ENCODE data around the gene GPM6B.
A peak's percentile ranks its signal among the peaks of the same experiment; 100 is the strongest.

GPM6B gene

GRCh38 chrX:13821738-13822137 is 4.8 kb upstream of the GPM6B start:
- no peak for DNase-seq

GRCh38 chrX:13816176-13816575 is 717 bp downstream of the GPM6B start:
- DNase-seq, result no peak

DNA sequence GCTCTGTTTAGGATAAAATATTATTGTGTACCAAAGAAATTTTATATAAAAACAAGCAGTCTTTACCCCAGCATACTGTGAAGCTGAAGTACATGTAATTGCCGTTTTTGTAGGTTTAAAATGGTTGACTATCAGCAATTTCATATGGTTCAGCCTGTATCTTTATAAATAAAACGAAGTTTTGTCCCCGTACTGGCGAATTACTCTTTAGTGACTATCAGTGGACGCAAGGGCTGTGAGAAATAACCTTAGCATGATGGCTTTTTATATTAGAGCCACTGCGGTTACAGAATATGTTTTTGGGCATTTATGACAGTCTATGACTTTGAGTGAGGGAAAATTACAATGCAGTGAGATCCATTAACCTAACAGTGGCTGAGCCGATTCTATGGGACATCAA is 1.2 kb downstream of the GPM6B start:
- DNase-seq, result no peak

DNA sequence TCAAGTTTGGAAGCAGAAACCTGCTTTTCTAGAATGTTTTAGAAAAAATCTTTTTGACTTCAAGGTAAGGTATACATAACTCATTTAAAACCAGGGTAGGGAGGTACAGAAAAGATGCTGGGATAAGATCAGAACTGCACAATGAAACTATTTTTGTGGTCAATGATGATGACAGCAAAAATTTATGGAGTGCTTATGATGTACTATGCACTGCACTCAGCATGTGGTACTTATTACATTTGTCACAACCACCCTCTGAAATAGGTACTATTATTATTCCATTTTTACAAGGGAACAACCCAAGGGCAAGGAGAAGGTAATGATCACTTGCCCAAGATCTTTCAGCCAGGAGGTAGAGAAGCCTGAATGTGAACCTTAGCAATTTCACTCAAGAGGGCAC is 8.0 kb downstream of the GPM6B start:
- DNase-seq, result no peak

DNA sequence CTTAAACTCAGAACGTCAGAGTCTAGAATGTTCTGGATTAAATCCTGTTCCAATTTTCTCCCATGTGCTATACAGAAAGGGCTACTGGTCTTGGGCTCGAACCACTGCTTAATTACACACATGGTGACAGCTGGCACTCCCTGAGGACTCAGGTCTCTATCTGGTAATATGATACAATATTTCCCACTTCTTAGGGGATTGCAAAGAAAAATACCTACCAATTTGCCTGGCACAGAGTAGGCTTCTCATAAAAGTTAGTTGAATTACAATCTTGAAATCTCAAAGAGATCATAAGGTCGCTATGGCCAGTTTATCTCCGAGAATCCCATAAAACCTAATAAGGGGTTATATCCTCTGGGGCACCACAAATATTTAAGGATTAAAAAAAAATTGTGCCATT is 8.6 kb downstream of the GPM6B start:
- no peak for DNase-seq

DNA sequence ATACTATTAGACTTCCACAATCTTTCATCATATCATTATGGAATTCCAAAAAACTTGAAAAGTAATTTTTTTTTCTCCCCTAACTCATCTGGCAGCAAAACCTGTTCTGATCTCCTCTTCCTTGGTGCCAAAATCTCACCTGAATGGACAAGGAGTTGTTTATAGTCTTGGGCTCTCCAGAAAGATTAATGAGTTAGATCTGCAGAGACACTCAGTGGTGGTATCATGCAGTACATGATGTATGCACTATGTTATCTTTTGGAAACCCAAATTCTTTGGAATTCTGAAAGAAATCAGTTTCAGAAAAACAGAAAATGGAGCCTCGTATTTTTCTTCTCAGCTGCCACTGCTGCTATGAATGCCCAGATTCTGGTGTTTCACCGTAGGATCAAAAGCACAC is 11.7 kb downstream of the GPM6B start:
- DNase-seq, result no peak

GRCh38 chrX:13803116-13803515 is 13.8 kb downstream of the GPM6B start:
- DNase-seq, result no peak

GRCh38 chrX:13798184-13798583 is 18.7 kb downstream of the GPM6B start:
- no peak for DNase-seq

DNA sequence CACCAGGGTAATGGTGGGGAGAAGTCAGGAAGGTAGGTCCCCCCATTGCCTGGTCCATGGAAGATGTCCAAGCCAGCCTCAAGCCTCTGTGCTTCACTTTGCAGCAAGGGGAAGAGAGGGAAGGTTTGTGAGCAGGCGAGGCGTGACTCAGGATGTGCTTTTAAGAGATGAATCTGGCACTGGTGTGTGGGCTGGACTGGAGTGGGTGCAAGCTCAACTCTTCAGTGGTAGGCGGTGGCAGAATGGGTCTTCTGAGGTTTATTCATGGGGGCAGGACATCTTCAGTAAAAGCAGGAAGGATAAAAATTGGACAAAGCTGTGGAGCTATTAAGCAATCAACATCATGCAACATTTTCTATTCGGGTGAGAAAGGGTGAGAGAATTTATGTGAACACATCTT is 19.4 kb downstream of the GPM6B start:
- DNase-seq, result no peak

DNA sequence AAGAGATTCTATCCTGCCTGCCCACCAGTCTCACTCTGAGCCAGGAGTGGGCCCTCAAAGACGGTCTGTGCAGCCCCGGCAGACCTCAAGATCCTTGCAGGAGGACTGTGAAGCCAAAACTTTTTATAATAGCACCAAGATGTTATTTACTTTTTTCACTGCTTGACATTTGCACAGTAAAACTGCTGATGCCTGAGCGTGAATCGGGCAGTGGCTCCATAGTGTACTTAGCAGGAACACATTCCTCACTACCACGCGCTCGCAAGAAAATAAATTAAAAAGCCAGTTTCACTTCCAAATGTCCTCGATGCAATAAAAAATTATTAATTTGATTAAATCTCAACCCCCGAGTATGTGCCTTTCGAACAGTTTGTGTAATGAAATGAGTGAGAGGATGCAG is 22.5 kb downstream of the GPM6B start:
- no peak for DNase-seq

GRCh38 chrX:13793897-13794296 is 23.0 kb downstream of the GPM6B start:
- no peak for DNase-seq

GRCh38 chrX:13791559-13791958 is 25.3 kb downstream of the GPM6B start:
- DNase-seq, result no peak

DNA sequence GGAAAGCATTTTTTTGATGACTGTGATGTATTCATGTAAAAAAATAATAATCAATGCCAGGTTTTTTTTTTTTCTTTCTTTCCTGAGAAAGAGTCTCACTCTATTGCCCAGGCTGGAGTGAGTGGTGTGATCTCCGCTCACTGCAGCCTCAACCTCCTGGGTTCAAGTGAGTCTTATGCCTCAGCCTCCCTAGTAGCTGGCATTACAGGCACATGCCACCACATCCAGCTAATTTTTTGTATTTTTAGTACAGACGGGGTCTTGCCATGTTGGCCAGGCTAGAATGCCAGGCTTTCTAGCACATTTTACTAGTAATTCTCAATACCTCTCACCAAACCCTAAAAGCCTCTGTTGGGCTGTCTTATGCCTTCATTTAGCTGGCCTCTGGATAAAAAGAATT is 25.7 kb downstream of the GPM6B start:
- no peak for DNase-seq

- DNase-seq, result no peak
These were observed 26.4 kb downstream of the GPM6B start for GRCh38 chrX:13790206-13791131.

DNA sequence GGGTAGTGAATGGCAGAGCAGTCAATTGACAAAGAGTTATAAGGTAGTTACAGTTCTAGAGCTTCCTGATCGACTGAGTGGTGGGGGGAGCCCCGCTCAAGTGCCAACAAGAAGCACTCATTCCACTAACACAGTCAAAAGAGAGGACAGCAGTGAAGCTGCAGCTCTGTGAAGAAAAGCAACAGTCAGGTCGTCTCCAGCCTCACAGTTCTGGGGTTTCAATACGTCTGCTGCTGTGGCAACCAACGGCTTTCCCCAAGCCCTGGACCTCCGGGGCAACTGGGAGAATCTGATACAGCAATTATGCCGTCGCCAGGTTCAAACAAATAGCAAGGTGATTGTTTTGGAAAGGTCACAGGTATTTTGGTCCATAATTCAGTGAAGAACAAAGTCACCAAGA is 30.8 kb downstream of the GPM6B start:
- DNase-seq, result no peak

DNA sequence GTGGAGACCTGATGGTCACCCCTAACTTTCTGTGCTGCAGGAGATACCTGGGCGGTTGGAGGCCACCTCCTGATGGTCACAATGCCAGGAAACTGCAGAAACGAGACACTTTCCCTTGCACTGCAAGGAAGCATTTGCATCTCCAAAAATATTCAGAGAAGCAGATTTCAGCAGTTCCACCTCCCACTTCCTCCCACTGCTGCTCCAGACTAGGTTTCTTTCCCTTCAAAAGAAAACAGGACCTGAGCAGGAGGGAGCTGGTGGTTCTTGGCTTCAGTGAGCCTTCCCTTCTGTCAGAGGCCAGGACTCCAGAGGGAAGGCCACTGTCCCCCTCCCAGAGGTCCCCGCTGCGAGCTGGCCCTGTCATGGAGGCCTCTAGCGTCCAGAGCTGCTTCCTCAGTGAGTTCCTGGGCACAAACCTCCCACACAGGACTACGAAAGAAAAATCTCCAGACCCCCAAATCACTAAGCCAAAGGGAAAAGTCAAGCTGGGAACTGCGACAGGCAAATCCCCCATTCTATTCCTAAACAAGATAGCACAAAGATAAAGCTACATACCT is 35.9 kb downstream of the GPM6B start:
- no peak for DNase-seq

DNA sequence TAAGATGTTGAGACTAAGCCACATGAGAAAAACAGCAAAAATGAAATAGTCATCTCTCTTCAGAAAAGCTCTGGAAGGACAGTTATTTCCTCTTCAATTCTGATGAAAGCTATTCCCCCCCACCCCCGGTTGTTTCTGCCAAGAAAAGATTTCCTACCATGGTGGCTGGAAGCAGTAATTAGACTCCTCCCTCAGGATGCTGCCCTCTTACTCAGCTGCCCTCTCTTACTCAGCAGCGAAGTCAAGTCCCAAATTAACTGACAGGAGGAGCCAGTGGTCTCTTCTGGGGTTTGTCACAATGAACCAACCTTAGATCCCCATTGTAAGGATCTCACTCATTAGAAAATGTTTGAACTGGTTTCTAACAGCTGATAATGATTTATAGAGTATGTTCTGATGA is 38.0 kb downstream of the GPM6B start:
- DNase-seq, result no peak

GRCh38 chrX:13776387-13776786 is 40.5 kb downstream of the GPM6B start:
- DNase-seq, result no peak

- no peak for DNase-seq
These were observed 41.1 kb downstream of the GPM6B start for GRCh38 chrX:13775837-13776236.

GRCh38 chrX:13774696-13775095 is 42.2 kb downstream of the GPM6B start:
- no peak for DNase-seq

- DNase-seq, result peak; percentile 14
These were observed 46.8 kb downstream of the GPM6B start for GRCh38 chrX:13770013-13770535.

GRCh38 chrX:13768939-13769338 is 48.0 kb downstream of the GPM6B start:
- DNase-seq, result no peak

DNA sequence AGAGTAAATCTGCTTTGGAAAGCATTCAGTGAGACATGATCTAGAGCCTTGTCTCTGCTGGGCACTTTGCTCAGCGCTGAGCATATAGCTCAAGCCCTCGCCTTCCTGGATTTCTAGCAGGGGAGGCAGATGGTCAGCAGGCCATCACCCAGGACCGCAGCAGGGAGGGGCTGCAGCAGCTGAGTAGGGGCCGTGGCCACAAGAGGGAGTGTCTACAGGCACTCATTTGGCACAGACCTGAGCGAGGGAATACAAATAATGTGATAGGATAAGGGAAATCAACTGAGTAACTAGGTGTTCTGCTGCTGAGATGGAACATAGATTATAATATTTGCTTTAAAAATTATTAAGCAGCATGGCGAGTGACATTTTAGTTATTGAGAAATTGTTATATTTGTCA is 52.1 kb downstream of the GPM6B start:
- no peak for DNase-seq

DNA sequence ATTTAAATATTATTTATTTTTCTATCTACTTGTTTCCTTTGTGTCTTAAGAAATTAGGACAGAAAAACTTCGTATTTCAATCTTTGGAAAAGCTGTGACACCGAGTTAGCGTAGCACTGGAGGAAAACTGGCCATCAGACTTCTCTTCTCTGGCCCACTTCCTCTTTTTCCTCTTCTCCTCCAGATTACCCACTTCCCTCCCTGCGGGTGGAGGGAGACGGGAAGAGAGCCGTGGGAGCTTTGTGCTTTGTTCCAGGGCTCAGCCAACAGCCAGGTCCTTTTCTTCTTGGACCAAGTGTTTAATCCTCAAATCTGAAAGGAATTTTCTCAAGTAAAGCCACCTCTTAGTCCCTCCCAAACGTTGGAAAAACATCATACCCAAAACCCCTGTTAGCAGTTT is 52.6 kb downstream of the GPM6B start:
- DNase-seq, result no peak

DNA sequence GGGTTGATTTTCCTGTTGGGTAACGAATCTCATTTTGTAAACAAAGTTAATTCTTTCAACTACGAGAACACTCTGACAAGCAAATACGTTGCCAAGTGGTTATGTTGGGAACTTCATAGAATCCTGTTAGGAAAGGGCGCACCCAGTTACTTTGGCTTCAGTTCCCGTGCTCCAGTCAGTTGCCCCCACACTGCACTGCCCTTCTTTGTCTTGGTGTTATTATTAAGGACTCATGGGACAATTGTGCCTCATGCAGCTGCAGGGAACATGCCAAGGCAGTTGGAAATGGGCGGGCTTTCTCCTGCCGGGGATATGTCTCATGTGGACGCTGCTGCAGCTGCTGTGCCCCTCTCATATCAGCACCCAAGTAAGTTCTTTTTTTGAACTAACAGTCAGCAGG is 53.4 kb downstream of the GPM6B start:
- DNase-seq, result no peak
